ENCODE data around the gene RAC3.
A peak's percentile ranks its signal among the peaks of the same experiment; 100 is the strongest.
"Not testable (repeated sequence)": the region's sequence is repeated elsewhere in the genome, so short reads cannot be mapped to it uniquely, and the experiment has no call there.

Gene RAC3

DNA sequence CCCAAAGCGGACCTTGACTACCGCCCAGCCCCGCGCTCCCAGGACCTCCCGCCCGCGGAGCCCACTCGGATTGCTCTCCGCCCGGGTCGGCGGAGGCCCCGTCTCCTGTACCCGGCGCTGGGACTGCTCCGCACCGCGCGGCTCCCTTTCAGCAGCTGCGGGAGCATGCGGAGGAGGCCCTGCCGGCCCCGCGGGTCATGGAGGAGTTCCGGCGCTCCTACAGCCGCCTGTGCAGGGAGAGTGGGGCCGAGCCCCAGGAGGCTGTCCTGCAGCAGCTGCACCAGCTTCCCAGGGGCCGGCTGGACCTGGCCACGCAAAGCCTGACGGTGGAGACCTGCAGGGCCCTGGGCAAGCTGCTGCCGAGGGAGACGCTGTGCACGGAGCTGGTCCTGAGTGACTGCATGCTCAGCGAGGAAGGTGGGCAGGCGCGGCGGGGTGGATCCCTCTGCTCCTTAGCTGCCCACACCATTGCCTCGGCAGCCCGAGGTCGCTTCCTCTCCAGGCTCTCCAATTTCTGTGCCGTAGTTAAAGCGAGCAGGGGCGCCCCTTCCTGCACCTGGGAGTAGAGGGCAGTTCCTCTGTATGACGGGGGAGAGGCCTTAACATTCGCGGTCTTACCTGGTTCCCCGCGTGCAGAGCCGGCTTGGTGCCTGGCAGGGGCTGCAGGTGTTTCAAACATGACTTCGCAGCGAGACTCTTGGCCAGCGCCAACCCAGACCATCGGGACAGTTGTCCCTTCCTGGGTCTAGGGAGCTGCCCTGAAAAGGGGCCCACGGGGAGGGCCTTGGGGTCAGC is 7.8 kb upstream of the RAC3 start:
- DNase-seq (ENCODE audit: low read depth) = peak; percentile 26

DNA sequence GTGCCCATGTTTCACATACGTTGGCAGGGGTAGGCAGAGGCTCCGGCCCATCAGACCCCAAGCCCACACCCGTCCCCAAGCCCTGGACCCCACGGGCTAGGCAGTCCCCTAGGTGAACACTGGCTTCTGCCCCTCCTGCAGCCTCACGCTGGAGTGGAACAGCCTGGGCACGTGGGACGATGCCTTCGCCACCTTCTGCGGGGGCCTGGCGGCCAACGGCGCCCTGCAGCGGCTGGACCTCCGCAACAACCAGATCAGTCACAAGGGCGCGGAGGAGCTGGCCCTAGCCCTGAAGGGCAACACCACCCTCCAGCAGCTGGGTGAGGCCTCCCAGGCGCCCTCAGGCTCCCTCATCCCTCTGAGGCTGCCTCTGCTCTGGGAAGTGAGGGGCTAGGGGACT is 6.6 kb upstream of the RAC3 start:
- no peak for DNase-seq (ENCODE audit: low read depth)

DNA sequence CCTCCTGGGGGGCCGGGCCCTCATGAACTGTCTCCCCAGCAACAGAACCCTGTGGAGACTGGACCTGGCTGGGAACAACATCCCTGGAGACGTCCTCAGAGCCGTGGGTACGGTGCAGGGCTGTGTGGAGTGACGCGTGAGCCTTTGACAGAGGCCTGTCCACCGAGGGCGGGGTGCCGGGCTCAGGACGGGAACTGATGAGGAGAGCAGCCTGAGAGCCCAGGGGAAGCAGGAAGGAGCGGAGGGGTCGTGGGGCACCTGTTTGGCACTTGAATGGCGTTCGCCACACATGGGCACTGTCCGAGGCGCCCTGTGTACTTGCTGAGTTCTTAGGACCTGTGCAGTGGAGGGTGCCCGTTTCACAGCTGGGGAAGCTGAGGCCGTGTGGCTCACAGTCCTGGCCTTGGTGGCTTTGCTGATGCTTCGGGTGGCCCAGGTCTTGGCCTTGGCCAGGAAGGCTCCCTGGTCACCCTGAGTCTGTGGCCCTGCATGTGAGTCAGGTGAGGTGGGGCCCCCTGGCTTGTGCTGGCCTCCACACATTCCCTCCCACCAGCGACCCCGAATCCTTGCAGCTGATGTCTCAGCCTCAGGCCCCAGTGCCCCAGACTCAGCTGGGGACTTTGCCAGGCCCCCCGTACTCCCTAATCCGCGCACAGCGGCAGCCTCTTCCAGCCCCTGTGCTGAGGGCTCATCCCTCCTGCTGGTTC is 5.9 kb upstream of the RAC3 start:
- DNase-seq (ENCODE audit: low read depth) = no peak

DNA sequence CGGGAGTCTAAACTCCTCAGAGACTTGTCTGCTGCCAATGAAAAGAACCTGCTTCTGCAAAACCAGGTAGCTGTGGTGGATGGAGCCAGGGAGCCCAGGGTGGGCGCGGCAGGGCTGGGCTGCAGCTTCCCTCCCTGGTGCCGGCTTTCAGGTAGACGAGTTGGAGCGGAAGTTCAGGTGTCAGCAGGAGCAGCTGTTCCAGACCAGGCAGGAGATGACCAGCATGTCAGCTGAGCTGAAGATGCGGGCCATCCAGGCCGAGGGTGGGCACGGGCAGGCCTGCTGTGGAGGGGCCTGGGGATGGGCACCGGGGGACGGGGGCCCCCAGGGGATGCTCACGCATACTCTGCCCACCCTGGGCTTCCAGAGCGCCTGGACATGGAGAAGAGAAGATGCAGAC is 3.2 kb upstream of the RAC3 start:
- no peak for DNase-seq (ENCODE audit: low read depth)

DNA sequence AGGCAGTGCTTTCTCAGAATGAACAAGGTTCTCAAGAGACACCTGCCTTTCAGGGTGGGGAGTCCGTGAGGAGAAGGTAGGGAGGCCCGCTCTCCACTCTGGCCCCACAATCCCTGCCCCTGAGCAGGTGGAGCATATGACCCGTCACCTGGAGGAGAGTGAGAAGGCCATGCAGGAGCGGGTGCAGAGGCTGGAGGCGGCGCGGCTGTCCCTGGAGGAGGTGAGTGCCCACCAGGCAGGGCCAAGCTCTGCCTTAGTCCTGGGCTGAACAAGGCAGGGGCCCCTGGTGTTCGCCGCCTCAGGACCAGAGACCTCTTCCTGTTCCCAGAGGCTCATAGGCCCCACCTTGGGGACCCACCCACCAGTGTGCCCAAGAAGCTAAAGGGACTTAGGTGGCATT is 2.5 kb upstream of the RAC3 start:
- DNase-seq (ENCODE audit: low read depth) = no peak

DNA sequence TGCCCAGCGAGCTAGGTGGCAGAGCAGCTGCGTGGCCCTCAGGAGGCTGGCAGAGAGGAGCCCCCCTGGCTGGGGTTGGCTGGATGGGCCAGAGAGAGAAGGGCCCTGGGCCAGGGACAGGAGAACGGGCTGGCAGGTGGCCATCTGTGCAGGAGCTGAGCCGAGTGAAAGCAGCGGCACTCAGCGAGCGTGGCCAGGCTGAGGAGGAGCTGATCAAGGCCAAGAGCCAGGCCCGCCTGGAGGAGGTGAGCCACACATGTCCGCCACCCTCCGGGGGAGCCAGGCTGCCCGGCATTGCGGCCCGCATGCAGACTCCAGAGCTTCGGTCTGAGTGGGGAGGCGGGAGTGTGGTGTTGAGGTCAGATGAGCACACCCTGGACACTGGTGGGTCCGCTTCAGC is 2.1 kb upstream of the RAC3 start:
- no peak for DNase-seq (ENCODE audit: low read depth)

DNA sequence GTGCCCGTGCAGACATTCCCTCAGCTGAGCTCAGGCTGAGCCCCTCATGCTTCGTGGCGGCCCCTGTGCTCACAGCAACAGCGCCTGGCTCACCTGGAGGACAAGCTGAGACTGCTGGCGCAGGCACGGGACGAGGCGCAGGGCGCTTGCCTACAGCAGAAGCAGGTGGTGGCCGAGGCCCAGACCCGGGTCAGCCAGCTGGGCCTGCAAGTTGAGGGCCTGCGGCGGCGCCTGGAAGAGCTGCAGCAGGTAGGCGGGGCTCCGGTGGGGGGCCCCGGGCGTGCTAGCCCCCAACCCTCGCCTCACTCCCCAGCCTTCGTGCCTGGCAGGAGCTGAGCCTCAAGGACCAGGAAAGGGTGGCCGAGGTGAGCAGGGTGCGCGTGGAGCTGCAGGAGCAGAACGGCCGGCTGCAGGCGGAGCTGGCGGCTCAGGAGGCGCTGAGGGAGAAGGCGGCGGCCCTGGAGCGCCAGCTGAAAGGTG is 1.4 kb upstream of the RAC3 start:
- no peak for DNase-seq (ENCODE audit: low read depth)

DNA sequence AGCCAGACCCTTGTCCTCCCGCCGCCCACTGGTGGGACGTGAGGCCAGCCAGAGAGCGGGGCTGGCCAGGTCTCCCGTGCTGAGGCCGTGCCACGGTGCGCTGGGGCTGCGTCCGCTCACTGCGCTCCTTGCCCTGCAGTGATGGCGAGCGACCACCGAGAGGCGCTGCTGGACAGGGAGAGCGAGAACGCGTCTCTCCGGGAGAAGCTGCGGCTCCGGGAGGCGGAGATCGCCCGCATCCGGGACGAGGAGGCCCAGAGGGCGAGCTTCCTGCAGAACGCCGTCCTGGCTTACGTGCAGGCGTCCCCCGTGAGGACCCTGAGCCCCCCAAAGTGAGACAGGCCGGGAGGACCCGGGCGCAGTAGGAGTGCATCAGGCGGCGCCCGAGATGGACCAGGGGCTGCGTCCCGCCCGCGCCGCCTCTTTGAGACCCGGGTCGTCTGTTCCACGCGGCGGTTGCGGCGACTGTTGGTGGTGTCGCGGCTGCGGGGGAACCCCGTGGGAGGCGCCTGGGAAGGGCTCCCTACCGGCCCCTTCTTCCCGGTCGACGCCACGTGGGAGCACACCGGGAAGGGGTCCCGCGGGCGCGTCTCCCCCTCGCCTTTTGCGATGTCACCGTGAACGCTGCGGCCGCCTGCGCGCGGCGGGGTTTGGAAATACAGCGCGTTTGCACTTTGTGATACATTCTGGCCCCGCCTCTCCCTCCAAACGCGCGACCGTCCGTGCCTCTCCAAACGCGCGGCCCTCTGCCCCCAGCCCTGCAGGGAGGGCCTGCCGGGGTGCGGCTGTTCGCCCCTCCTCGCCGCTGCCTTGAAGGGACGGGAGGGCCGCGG is 792 bp upstream of the RAC3 start:
- peak; percentile 83 for DNase-seq (ENCODE audit: low read depth)

DNA sequence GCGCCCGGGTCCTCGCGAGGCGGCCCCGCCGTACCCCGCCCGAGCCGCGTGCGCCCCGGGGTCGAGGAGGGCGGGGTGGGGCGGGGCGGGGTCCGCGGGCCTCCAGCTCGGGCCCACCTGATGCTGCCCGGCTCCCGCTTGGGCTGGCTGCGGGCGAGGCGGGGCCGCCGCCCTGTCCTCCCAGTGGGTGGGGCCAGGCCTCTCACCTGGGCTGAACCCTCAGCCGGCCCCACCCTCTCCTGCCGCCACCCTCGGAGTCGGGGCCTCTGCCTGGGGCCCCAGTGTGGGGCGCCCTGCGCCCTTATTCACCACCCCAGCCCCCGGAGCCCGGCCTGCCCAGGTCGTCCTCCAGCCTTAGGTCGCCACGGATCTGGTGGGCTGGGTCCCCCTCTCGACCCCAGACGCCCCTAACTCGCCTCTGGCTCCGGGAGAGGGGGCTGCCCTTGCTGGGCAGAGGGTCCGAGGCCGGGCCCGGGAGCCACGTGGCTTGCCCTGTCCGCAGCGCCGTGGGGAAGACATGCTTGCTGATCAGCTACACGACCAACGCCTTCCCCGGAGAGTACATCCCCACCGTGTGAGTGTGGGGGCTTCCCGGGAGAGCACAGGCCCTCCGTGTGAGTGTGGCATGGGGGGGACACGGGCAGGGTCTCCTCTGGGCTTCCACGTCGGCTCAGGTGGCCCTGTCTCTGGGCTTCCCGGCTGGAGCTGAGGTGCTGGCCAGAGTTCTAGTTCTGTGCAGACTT is 578 bp downstream of the RAC3 start:
- DNase-seq (ENCODE audit: low read depth) = no peak

DNA sequence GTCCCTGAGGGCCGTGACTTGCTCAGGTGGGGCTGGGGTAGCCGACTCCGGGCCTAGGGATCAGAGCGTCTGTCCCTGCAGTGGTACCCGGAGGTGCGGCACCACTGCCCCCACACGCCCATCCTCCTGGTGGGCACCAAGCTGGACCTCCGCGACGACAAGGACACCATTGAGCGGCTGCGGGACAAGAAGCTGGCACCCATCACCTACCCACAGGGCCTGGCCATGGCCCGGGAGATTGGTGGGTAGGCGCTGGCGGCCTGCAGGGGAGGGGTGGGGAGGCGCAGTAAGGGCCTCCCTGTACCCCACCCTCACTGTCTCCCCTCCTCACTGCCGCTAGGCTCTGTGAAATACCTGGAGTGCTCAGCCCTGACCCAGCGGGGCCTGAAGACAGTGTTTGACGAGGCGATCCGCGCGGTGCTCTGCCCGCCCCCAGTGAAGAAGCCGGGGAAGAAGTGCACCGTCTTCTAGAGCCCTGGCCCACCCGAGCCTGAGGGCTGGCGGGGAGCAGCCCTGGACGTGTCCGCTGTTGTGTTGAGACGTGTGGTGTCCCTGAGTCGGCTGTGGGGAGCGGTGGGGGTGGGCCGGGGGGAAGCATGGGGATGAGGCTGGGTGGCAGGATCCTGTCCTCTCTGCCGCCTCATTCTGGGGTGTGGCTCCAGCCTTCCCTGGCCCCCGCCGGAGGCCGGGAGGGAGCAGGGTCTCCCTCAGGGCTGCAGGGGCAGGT is 2.0 kb downstream of the RAC3 start:
- no peak for DNase-seq (ENCODE audit: low read depth)

DNA sequence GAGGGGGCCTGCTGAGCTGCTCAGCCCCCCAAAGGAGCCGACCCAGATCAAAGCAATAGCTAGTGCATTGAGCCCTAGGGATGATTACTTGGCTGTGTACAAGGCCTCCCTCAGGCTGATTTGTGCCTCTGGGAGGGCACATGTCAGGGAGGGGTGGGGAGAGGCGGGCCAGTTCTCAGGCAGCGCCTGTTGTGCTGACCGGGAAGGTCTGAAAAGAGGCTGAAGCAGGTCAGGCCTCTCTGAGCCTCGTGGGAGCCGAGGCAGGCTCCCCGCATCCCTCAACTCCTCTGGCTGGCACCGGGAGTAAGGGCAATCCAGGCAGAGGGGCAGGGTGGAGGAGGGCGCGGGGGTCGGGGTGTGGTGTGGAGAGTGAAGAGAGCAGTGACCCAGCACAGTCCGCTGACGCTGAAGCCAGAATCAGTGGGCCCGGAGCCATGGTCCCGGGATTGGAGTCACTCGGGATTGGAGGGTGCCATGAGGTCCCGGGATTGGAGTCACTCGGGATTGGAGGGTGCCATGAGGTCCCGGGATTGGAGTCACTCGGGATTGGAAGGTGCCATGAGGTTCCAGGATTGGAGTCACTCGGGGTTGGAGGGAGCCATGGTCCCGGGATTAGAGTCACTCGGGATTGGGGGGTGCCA is 3.0 kb downstream of the RAC3 start:
- no peak for DNase-seq (ENCODE audit: low read depth)

DNA sequence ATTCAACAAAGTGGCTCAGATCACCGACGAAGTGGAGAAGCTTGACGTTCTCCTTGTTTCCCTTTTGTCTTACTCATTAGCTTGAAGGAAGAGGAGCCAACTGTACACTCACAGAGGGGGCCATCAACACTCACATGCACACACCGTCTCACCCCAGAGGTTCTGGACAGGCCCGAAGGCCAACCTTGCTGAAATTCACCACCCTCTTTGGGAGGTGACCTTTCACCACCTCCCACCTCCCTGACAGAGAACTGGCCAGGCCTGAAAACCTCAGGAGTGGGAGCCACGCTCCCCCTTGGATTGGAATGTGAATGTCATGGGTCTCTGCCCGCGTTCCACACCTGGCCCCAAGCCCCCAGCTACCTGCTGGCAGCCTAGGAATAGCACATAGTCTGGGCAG is 4.0 kb downstream of the RAC3 start:
- DNase-seq (ENCODE audit: low read depth) = no peak

DNA sequence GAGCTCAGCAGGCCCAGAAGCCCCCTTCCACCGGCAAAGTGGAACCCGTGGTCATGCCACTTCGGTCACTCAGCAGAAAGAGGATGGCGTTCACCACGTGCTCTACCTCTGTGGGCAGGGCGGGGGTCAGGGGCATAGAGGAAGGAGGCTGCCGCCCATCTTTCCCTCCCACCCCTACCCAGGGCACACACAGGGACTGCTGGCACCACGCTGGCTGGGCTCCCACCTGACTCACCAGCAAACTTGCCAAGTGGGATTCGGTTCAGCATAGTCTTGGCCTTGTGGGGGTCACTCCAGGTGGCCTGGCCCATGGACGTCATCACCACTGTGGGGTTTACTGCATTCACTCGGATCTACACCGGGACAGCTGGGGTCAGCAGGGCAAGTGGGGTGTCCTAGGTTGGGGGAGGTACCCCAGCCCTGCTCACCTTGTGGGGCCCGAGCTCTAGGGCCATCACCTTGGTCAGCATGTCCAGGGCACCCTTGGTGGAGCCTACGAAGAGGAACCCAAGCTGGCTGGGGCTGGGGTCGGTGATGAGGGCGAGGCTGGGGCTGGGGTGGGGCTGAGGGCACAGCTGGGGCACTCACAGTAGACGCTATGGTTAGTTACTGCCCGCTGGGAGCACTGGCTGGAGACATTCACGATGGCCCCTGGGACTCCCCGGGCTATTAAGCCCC is 4.6 kb downstream of the RAC3 start:
- DNase-seq (ENCODE audit: low read depth) = no peak

DNA sequence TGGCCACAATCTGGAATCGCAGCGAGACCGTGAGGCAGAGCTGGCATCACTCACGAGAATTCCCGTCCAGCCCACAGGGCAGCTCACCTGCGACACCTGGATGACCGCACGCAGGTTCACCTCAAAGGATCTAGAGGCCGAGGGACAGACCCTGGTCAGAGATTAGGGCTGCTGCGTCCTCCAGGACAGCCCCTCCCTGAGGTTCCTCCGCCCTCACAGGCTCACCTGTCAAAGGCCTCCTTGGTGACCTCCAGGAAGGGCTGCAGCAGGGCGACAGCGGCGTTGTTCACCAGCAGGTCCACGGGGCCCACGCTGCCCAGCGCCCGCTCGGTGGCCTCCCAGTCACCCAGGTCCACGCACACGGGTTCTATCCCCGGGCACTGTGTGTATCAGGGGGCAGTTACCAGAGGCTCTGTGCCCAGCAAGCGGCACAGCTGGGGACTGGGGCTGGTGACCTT is 5.2 kb downstream of the RAC3 start:
- DNase-seq (ENCODE audit: low read depth) = no peak

DNA sequence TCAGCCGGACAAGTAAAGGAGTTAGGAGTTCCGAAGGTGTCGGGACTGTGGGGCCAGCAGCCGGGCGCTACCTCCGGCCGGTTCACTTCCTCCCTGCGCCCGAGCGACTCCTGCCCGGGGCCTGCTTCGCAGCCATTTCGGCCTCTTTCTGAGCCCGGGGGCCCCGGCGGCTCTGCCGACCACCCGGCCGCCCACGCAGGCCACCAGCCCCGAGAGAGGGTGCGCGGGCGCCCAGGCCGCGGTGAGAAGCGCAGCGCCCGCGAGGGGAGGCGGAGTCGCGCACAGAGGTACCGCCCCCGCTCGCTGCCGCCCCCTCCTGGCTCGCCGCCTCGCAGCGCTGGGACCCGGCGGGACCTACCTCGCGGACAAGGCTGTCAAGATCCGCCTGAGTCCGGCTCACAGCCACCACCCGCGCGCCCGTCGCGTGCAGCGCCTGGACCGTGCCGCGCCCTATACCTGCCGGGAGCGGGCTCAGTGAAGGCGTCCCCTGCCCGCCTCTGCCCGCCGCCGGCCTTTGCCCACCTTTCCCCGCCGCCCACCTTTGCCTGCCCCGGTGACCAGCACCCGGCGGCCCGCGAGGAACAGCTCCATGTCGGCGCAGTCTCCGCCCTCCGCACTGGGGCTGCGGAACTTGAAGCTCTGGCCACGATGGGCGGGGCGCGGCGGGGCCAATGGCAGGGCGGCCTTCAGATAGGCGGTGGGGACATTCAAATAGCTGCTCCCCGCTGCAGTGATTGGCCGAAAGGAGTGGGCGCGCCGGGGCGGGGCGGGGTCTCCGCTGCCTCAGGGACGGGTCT is 5.8 kb downstream of the RAC3 start, which contains the start of gene DCXR:
TSS of gene DCXR (minus strand) at position 606 of the 797 bp plus-strand sequence. CDS start at position 591, 15 bp downstream.
- peak; percentile 96 for DNase-seq (ENCODE audit: low read depth)

DNA sequence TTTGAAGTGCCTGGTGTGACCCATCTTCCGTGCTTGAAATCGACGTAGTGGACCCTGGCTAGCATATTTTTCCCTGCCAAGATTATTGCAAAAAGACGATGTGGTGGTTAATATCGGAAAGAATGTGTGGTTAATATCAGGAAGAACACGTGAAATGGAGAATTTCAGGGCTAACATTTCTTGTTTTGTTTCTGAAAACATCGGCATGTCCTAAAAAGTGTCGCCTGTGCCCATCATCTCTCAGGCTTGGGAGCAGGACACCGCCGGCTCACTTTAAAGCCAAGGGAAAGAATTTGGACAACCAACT is 6.4 kb downstream of the RAC3 start:
- DNase-seq (ENCODE audit: low read depth) = no peak

DNA sequence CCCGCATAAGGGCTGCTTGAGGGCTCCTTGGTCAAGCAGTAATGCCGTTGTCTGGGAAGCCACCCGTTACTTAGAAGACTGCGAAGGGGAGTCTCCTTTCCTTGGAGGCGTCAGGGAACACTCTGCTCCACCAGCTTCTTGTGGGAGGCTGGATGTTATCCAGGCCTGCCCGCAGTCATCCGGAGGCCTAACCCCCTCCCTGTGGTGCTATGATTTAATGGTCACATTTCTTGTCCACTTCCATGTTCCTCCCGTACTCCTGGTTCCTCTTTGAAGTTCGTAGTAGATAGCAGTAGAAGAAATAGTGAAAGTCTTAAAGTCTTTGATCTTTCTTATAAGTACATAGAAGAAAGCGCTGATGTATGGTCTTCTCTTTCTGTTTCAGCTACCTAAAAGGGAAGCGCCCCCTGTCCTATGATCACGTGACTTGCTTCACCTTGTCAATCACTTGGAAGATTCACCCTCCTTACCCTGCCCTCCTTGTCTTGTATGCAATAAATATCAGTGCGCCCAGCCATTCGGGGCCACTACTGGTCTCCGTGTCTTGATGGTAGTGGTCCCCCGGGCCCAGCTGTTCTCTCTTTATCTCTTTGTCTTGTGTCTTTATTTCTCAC is 7.4 kb downstream of the RAC3 start:
- not testable (repeated sequence) for DNase-seq (ENCODE audit: low read depth)

DNA sequence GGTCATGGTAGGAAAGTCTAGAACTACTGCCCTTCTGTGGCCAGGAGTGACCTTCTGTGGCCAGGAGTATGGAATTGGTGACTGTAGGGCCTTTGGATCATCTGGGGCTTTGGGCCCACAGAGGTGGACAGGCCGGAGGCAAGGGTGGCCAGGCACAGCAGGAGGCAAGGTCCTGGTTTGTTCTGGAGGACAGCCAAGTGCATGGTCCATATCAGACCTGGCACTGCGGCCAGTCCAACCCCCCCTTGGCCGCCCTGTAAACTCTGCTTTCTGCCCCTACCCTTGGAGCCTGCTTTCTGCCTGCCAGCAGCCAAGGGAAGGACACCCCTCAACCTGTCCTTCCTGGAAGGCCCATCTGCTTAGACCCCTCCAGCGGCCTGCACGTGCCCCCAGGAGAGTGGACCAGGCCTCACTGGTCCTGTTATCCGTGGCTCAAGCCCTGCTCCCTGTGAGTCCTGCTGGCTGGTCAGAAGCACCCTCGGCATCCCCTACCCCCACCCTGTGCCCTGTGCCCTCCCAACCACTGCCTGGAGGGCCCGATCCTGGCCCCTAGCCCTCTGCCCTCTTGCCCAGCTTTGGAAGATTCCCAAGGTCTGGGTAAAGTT is 8.3 kb downstream of the RAC3 start:
- DNase-seq (ENCODE audit: low read depth) = no peak
